Vagina (tissue), 2 donors: ENCODE data around the gene WASL. TPM values are rescaled to one million over a fixed set of nuclear protein-coding genes. Genes with fewer than 3 reads are reported as not detected.

Experiments used
- DNase-seq, 2 donors: peaks; one replicate each; pipeline ENCODE4 v3.0.0-alpha.2; 2017; ENCODE audit errors: extremely low spot score in 2 of 2
- H3K27ac ChIP-seq: fragments of 200-600 bp; sonication (generic); one replicate; pipeline ENCODE4 v1.5.1; 2019
- H3K27me3 ChIP-seq: fragments of 200-600 bp; sonication (generic); one replicate; pipeline ENCODE4 v1.5.1; 2019
- H3K36me3 ChIP-seq, 2 donors: fragments of 200-600 bp; sonication (generic); one replicate each; pipeline ENCODE4 v1.5.1; 2017 to 2019
- H3K4me1 ChIP-seq: fragments of 200-600 bp; sonication (generic); one replicate; pipeline ENCODE4 v1.5.1; 2019
- H3K4me3 ChIP-seq, 2 donors: fragments of 200-600 bp; sonication (generic); 1 replicate in 1 of 2; 2 replicates in 1 of 2; pipeline ENCODE4 v1.5.1; 2016 to 2019
- H3K9me3 ChIP-seq: fragments of 200-600 bp; sonication (generic); one replicate; pipeline ENCODE4 v1.5.1; 2019
- POLR2A ChIP-seq, 2 donors: fragments of 450-650 bp; IDR thresholded peaks; one replicate each; pipeline ENCODE4 v1.6.1; 2017; ENCODE audit warnings: antibody characterized with exemption in 2 of 2, mild to moderate bottlenecking in 2 of 2, moderate library complexity in 2 of 2
- POLR2AphosphoS5 ChIP-seq, 2 donors: sonication (generic); formaldehyde crosslinking; IDR thresholded peaks; one replicate each; pipeline ENCODE4 v1.9.0; 2017; ENCODE audit warnings: antibody characterized with exemption in 2 of 2, mild to moderate bottlenecking in 2 of 2, low read depth in 1 of 2; ENCODE audit not compliant: insufficient read depth in 1 of 2
- intact Hi-C: fragments of 100-400 bp; cut with DNase I; formaldehyde crosslinking; loops from one replicate; pipeline ENCODE4 v1.15.1; 2023
- total RNA-seq: library from RNA; depleted of rRNA; stranded (reverse); fragments of >200 nt; gene quantifications from one replicate; pipeline ENCODE4 v1.2.3, GENCODE V29; 2016
- TF ChIP-seq, protein P1 (sequence below), 3 experiments: fragments of 450-650 bp in 2 of 3; fragments of 200-600 bp in 1 of 3; sonication (generic) in 1 of 3; IDR thresholded peaks; one replicate each; pipeline ENCODE4 v1.5.1; 2017 to 2019; ENCODE audit warnings: antibody characterized with exemption in 3 of 3, mild to moderate bottlenecking in 2 of 3, moderate library complexity in 2 of 3

The WASL gene
- total RNA-seq, 1 donor from 2014 or later = 24.8 TPM

DNA sequence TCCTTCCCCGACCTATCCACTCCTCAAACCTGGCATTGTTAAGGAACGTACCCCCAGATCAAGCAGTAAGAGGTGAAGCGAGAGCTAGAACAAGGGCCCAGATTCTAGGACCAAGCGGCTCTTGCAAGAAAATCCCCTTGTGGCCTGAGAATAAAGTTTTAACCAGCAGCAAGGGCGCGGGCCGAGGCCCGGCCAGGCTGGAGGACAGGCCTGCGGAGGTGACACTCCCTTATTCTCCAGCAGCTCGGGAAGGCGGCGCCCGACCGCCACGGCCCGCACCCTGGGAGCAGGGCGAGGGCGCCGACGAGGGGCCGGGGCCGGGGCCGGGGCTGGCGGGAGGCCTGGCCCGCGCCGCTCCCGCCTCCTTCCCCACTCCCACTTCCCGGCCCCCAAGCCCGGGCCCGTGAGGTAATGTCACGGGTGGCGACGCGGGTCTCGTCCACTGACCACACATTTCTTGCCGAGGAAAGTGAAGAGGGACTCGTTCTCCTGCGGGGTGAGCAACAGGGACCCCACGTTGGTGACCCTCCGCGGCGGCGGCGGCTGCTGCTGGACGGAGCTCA lies 551 bp downstream of the WASL start:
- intact Hi-C loops = no loop called here
- DNase-seq = no peak
- peak overlapping the region; percentile 78 to 92 for H3K4me3 ChIP-seq

GRCh38 chr7:123747620-123748141 lies 1.1 kb downstream of the WASL start:
- DNase-seq = no peak
- no peaks in the 10 kb centered on the region for H3K36me3 ChIP-seq
- H3K9me3 ChIP-seq = no peaks in the 10 kb centered on the region
- peaks cover 71% of the 10 kb centered on the region for H3K4me1 ChIP-seq
- intact Hi-C loops = no loop called here
- peak overlapping the region; percentile 96 for H3K27ac ChIP-seq
- TF ChIP-seq POLR2AphosphoS5 (IDR thresholded peaks at IDR 0.05; ENCODE audit: insufficient read depth in 1 of 2, low read depth in 1 of 2) (peak in 1 of 2 donors; percentile 27), POLR2A (IDR thresholded peaks at IDR 0.05) (no peak)
- peak overlapping the region; percentile 78 to 92 for H3K4me3 ChIP-seq
- no peaks in the 10 kb centered on the region for H3K27me3 ChIP-seq

More for the DNA sequence above, 551 bp downstream of the WASL start:
- peaks cover 65% of the 10 kb centered on the region for H3K4me1 ChIP-seq
- no peaks in the 10 kb centered on the region for H3K27me3 ChIP-seq
- H3K9me3 ChIP-seq = no peaks in the 10 kb centered on the region
- peak overlapping the region; percentile 96 for H3K27ac ChIP-seq
- no peaks in the 10 kb centered on the region for H3K36me3 ChIP-seq
- TF ChIP-seq, protein P1, sequence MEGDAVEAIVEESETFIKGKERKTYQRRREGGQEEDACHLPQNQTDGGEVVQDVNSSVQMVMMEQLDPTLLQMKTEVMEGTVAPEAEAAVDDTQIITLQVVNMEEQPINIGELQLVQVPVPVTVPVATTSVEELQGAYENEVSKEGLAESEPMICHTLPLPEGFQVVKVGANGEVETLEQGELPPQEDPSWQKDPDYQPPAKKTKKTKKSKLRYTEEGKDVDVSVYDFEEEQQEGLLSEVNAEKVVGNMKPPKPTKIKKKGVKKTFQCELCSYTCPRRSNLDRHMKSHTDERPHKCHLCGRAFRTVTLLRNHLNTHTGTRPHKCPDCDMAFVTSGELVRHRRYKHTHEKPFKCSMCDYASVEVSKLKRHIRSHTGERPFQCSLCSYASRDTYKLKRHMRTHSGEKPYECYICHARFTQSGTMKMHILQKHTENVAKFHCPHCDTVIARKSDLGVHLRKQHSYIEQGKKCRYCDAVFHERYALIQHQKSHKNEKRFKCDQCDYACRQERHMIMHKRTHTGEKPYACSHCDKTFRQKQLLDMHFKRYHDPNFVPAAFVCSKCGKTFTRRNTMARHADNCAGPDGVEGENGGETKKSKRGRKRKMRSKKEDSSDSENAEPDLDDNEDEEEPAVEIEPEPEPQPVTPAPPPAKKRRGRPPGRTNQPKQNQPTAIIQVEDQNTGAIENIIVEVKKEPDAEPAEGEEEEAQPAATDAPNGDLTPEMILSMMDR (IDR thresholded peaks at IDR 0.05) = no peak
- TF ChIP-seq POLR2AphosphoS5 (IDR thresholded peaks at IDR 0.05; ENCODE audit: insufficient read depth in 1 of 2, low read depth in 1 of 2) (no peak), POLR2A (IDR thresholded peaks at IDR 0.05) (no peak)

DNA sequence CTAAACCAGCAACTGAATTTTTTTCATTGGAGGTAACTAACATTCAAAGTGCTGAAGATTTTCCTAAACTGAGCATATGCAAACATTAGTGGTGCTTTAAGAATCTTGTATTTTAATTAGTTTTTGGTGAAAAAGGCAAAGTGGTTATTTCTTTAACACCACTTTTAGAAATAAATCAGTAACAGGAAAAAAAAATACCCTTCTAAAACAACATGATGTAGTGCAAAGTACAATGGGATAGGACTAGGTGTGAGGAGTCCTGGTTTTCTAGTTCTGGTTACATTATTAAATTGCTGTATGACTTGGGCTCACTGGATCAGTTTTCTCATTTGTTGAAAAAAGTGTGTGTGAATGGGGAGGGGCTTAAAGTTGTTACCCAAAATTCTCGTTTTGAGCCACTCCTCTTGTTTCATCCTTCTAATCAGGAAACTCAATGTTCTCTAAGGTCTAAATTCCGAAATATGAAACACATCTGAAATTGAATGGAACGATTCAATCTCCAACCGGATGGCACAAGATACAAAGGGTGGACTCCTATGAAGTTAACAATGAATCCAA lies 1.8 kb downstream of the WASL start:
- H3K27me3 ChIP-seq = no peaks in the 10 kb centered on the region
- peaks cover 78% of the 10 kb centered on the region for H3K4me1 ChIP-seq
- intact Hi-C loops = no loop called here
- H3K36me3 ChIP-seq = no peaks in the 10 kb centered on the region
- H3K27ac ChIP-seq = peak overlapping the region; percentile 96
- TF ChIP-seq POLR2AphosphoS5 (IDR thresholded peaks at IDR 0.05; ENCODE audit: insufficient read depth in 1 of 2, low read depth in 1 of 2) = no peak
- TF ChIP-seq POLR2A (IDR thresholded peaks at IDR 0.05) = no peak
- TF ChIP-seq, protein P1 (IDR thresholded peaks at IDR 0.05) = no peak
- no peak for DNase-seq
- H3K4me3 ChIP-seq = peak overlapping the region; percentile 78 to 92
- H3K9me3 ChIP-seq = no peaks in the 10 kb centered on the region

- Histone ChIP-seq H3K36me3 (no peaks in the 10 kb centered on the region), H3K27ac (peak overlapping the region; percentile 17), H3K9me3 (no peaks in the 10 kb centered on the region), H3K27me3 (no peaks in the 10 kb centered on the region), H3K4me1 (peaks cover 79% of the 10 kb centered on the region), H3K4me3 (peak overlapping the region; percentile 78 to 92)
- TF ChIP-seq POLR2A (IDR thresholded peaks at IDR 0.05) (no peak), POLR2AphosphoS5 (IDR thresholded peaks at IDR 0.05; ENCODE audit: insufficient read depth in 1 of 2, low read depth in 1 of 2) (no peak)
- TF ChIP-seq, protein P1 (IDR thresholded peaks at IDR 0.05) = no peak
- intact Hi-C loops = no loop called here
- DNase-seq = no peak
These were observed 2.7 kb downstream of the WASL start for GRCh38 chr7:123746055-123746454.

- peak overlapping the region; percentile 17 for H3K27ac ChIP-seq
- no peaks in the 10 kb centered on the region for H3K27me3 ChIP-seq
- no peak overlapping the region for H3K4me3 ChIP-seq
- TF ChIP-seq POLR2A (IDR thresholded peaks at IDR 0.05) = no peak
- peaks cover 73% of the 10 kb centered on the region for H3K4me1 ChIP-seq
- no peak for DNase-seq
- H3K9me3 ChIP-seq = no peaks in the 10 kb centered on the region
- no peaks in the 10 kb centered on the region for H3K36me3 ChIP-seq
- intact Hi-C loops = no loop called here
These were observed 3.4 kb downstream of the WASL start for GRCh38 chr7:123745437-123745836.

DNA sequence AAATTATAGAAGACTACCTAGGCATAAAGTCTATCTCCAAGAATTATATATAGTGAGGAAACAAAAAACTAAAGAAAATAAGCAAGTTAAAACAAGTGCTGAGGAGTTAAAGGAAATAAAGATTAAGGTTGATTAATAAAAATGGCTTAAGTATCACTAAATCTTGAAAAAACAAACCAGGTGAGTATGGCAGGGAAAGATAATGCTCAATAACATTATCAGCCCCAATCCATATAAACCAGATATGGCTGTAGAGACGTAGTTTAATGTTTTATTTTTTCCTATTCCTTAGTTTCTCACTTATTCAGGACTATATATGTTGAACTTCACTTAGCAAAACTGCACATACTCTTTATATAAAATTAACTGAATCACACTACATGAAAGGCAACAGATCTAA lies 4.4 kb downstream of the WASL start:
- H3K4me3 ChIP-seq = no peak overlapping the region
- H3K27ac ChIP-seq = no peak overlapping the region
- intact Hi-C loops = no loop called here
- no peaks in the 10 kb centered on the region for H3K27me3 ChIP-seq
- H3K4me1 ChIP-seq = peaks cover 70% of the 10 kb centered on the region
- H3K36me3 ChIP-seq = no peaks in the 10 kb centered on the region
- H3K9me3 ChIP-seq = no peaks in the 10 kb centered on the region
- DNase-seq = no peak
- no peak for TF ChIP-seq POLR2A (IDR thresholded peaks at IDR 0.05)
- no peak for TF ChIP-seq POLR2AphosphoS5 (IDR thresholded peaks at IDR 0.05; ENCODE audit: insufficient read depth in 1 of 2, low read depth in 1 of 2)
- TF ChIP-seq, protein P1 (IDR thresholded peaks at IDR 0.05) = no peak
